Measurements from ENCODE around the gene FOLR1. TPM values are rescaled to one million over a fixed set of nuclear protein-coding genes. Genes with fewer than 3 reads are reported as not detected.
A peak's percentile ranks its signal among the peaks of the same experiment; 100 is the strongest.
"Not testable (repeated sequence)": the region's sequence is repeated elsewhere in the genome, so short reads cannot be mapped to it uniquely, and the experiment has no call there.

The FOLR1 gene
- total RNA-seq (2021; ENCODE audit: unreplicated experiment) (not detected), Bru-seq, nascent RNA (not detected), BruChase-seq, experiment 1, labeled RNA remaining after a 2-hour chase (not detected), BruChase-seq, experiment 2, labeled RNA remaining after a 6-hour chase (not detected)
- not detected for polyA plus RNA-seq (2012; ENCODE audit: insufficient read length)
- long read RNA-seq = 0 reads

GRCh38 chr11:72191961-72192381 is at the start of gene FOLR1:
FOLR1 (plus strand) TSS chr11:72192140; CDS start chr11:72192174, 34 bp downstream.
- in situ Hi-C loops (cut with HindIII; ENCODE audit: low pct_unique_long_range_greater_than_20kb, low sequenced_read_pairs) (no loop called here), intact Hi-C loops (cut with micrococcal nuclease; ENCODE audit: unreplicated experiment) (no loop called here)
- BruUV-seq (replicated peaks) = no TSS peak
- Histone ChIP-seq H3K36me3 (ENCODE audit: control insufficient read depth, insufficient read depth, low read length) (no peaks in the 10 kb centered on the region), H3K27ac (ENCODE audit: low read length) (no peak within 1 kb of the TSS), H3K9me3 (ENCODE audit: control insufficient read depth, insufficient read depth, low read depth, low read length) (no peaks in the 10 kb centered on the region), H3K4me1 (ENCODE audit: control insufficient read depth, insufficient read depth, low read length) (no peaks in the 10 kb centered on the region), H3K4me3 (ENCODE audit: low read depth in 2 of 2, low read length in 2 of 2) (no peak within 1 kb of the TSS), H3K27me3 (ENCODE audit: control insufficient read depth, insufficient read depth, low read length) (no peaks in the 10 kb centered on the region)
- 0 out of 2 replicates have a peak, but pooled peaks have one; percentile 39 for ATAC-seq
- POLR2A ChIA-PET = interaction anchor here (0.5 kb wide), 1 partner anchor 590 kb away, joined by 3 read pairs; no protein-coding TSS in a partner anchor
- no peak for TF ChIP-seq SIN3A (IDR thresholded peaks at IDR 0.05; ENCODE audit: borderline replicate concordance, insufficient read depth, low read depth, low read length)
- no peak for TF ChIP-seq CTCF (IDR thresholded peaks at IDR 0.05)
- no peak for TF ChIP-seq REST (IDR thresholded peaks at IDR 0.05; ENCODE audit: insufficient read depth in 1 of 2, low read depth in 2 of 2, low read length in 1 of 2)
- TF ChIP-seq TCF7L2 (IDR thresholded peaks at IDR 0.05; ENCODE audit: low read depth, low read length) = no peak
- TF ChIP-seq POLR2AphosphoS5 (IDR thresholded peaks at IDR 0.05; ENCODE audit: low read depth, low read length) = no peak
- CTCF ChIA-PET = no interaction called here
- DNase-seq (ENCODE audit: low read depth, low spot score) = no peak

DNA sequence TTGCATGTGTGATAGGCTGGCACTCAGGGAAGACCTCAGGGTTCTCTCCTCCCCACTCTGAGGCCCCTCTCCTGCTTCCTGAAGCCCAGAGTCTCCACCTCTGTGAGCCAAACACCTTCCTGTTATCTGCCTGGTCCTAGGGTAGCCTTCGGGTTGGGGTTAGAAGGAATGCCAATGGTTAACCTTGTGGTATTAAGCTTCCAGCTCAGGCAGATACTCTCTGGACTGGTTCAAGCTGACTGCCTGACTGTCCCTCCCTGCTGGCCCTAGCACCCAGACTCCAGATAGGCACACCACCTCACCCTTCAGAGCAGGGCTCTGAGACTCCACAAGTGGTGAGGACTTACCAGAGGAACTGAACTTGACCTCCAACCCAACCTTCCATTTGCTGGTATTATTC is 49.4 kb upstream of the FOLR1 start:
- CTCF ChIA-PET; in situ Hi-C loops (cut with HindIII; ENCODE audit: low pct_unique_long_range_greater_than_20kb, low sequenced_read_pairs); H3K9me3 ChIP-seq (ENCODE audit: control insufficient read depth, insufficient read depth, low read depth, low read length); ATAC-seq; H3K36me3 ChIP-seq (ENCODE audit: control insufficient read depth, insufficient read depth, low read length); intact Hi-C loops (cut with micrococcal nuclease; ENCODE audit: unreplicated experiment); BruUV-seq (replicated peaks); H3K27me3 ChIP-seq (ENCODE audit: control insufficient read depth, insufficient read depth, low read length); POLR2A ChIA-PET; H3K4me3 ChIP-seq (ENCODE audit: low read depth in 2 of 2, low read length in 2 of 2); DNase-seq (ENCODE audit: low read depth, low spot score); H3K27ac ChIP-seq (ENCODE audit: low read length); H3K4me1 ChIP-seq (ENCODE audit: control insufficient read depth, insufficient read depth, low read length): not testable (repeated sequence)

- Histone ChIP-seq H3K27me3 (ENCODE audit: control insufficient read depth, insufficient read depth, low read length) (peaks cover 4% of the 10 kb centered on the region; the same call in 1 of the 2 replicates), H3K4me3 (ENCODE audit: low read depth in 2 of 2, low read length in 2 of 2) (no peak overlapping the region), H3K36me3 (ENCODE audit: control insufficient read depth, insufficient read depth, low read length) (no peaks in the 10 kb centered on the region), H3K9me3 (ENCODE audit: control insufficient read depth, insufficient read depth, low read depth, low read length) (no peaks in the 10 kb centered on the region), H3K27ac (ENCODE audit: low read length) (no peak overlapping the region), H3K4me1 (ENCODE audit: control insufficient read depth, insufficient read depth, low read length) (no peaks in the 10 kb centered on the region)
- ChIA-PET CTCF (interaction anchor here (0.6 to 1.2 kb wide), 4 partner anchors 13 to 117 kb away, joined by 3 to 6 read pairs (median 5); no protein-coding TSS in a partner anchor), POLR2A (no interaction called here)
- TF ChIP-seq SIN3A (IDR thresholded peaks at IDR 0.05; ENCODE audit: borderline replicate concordance, insufficient read depth, low read depth, low read length) = no peak
- TF ChIP-seq TCF7L2 (IDR thresholded peaks at IDR 0.05; ENCODE audit: low read depth, low read length) = no peak
- no peak for TF ChIP-seq CTCF (IDR thresholded peaks at IDR 0.05)
- no peak for TF ChIP-seq REST (IDR thresholded peaks at IDR 0.05; ENCODE audit: insufficient read depth in 1 of 2, low read depth in 2 of 2, low read length in 1 of 2)
- no peak for TF ChIP-seq POLR2AphosphoS5 (IDR thresholded peaks at IDR 0.05; ENCODE audit: low read depth, low read length)
- DNase-seq (ENCODE audit: low read depth, low spot score) = no peak
- ATAC-seq = no peak
- in situ Hi-C loops (cut with HindIII; ENCODE audit: low pct_unique_long_range_greater_than_20kb, low sequenced_read_pairs) (no loop called here), intact Hi-C loops (cut with micrococcal nuclease; ENCODE audit: unreplicated experiment) (no loop called here)
- no TSS peak for BruUV-seq (replicated peaks)
Observed at GRCh38 chr11:72144807-72145565, 47.0 kb upstream of the FOLR1 start.
